GM12891 (cell line): ENCODE measurements around the gene NR6A1.

Source experiments
- POLR2A ChIP-seq: IDR thresholded peaks from 2 replicates; pipeline ENCODE4 v1.6.1; 2011; ENCODE audit warnings: low read depth, low read length, control low read depth
- POLR2AphosphoS5 ChIP-seq: IDR thresholded peaks from 2 replicates; pipeline ENCODE4 v1.6.1; 2011; ENCODE audit warnings: low read depth, low read length, control low read depth
- POU2F2 ChIP-seq: IDR thresholded peaks from 2 replicates; pipeline ENCODE4 v1.6.1; 2011; ENCODE audit warnings: low read depth, mild to moderate bottlenecking, control low read depth, low read length, moderate library complexity
- SPI1 ChIP-seq: IDR thresholded peaks from 2 replicates; pipeline ENCODE4 v1.6.1; 2011; ENCODE audit warnings: low read depth, low read length, control low read depth
- TAF1 ChIP-seq: IDR thresholded peaks from 2 replicates; pipeline ENCODE4 v1.6.1; 2011; ENCODE audit warnings: low read depth, low read length, control low read depth

- no peak for TF ChIP-seq TAF1
- no peak for TF ChIP-seq POLR2A
- no peak for TF ChIP-seq POLR2AphosphoS5
- TF ChIP-seq SPI1, result no peak
- TF ChIP-seq POU2F2, result no peak
These were observed 176.9 kb downstream of the NR6A1 start for GRCh38 chr9:124594225-124594624.
